Testis (tissue), 2 donors: ENCODE results near the gene KIF1A.

Experiments used
- POLR2A ChIP-seq: fragments of 450-650 bp; IDR thresholded peaks from one replicate; pipeline ENCODE4 v1.6.1; 2017; ENCODE audit warnings: antibody characterized with exemption, mild to moderate bottlenecking, moderate library complexity
- TF ChIP-seq, protein P1 (sequence below), 3 experiments: fragments of 450-650 bp in 2 of 3; fragments of 200-600 bp in 1 of 3; sonication (generic) in 1 of 3; IDR thresholded peaks; one replicate each; pipeline ENCODE4 v1.5.1; 2016 to 2019; ENCODE audit warnings: antibody characterized with exemption in 3 of 3, mild to moderate bottlenecking in 2 of 3, moderate library complexity in 1 of 3

DNA sequence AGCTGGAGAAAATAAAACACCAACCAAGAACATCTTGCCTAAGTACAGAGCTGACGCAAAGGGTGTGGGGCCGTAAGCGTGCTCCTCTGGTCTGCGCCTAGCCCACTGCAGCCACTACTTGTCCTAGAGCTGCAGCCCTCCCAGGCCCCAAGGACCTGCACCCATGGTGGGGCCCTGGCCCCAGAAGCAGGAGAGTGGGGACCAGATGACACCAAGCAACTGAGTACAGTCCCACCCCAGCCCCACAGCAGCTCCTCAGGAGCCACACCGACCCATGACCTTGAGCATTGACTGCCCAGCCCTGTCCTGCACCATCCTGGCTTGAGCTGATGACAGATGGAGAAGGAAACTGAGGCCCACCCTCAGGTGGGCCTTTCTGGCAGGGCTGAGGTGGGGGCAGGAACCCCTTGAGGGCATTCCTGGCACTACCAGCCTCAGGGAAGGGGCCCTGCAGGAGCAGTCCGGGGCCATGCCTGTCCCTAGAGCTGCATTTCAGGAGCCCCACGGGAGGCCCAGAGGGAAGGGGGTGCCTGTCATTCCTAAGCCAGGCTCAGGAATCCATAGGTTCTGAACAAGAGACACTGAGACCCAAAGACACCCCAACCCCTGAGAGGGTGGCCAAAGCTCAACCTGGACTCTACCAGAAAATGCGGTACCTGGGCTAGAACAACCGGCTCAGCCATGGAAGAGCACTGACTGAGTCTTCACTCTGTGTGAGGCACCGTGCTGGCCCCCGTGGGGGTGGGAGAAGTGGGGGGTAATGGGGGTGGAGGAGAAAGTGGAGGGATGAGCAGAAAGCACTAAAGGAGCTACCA lies 4.9 kb downstream of the KIF1A start:
- TF ChIP-seq, protein P1, sequence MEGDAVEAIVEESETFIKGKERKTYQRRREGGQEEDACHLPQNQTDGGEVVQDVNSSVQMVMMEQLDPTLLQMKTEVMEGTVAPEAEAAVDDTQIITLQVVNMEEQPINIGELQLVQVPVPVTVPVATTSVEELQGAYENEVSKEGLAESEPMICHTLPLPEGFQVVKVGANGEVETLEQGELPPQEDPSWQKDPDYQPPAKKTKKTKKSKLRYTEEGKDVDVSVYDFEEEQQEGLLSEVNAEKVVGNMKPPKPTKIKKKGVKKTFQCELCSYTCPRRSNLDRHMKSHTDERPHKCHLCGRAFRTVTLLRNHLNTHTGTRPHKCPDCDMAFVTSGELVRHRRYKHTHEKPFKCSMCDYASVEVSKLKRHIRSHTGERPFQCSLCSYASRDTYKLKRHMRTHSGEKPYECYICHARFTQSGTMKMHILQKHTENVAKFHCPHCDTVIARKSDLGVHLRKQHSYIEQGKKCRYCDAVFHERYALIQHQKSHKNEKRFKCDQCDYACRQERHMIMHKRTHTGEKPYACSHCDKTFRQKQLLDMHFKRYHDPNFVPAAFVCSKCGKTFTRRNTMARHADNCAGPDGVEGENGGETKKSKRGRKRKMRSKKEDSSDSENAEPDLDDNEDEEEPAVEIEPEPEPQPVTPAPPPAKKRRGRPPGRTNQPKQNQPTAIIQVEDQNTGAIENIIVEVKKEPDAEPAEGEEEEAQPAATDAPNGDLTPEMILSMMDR (IDR thresholded peaks at IDR 0.05), result no peak
- TF ChIP-seq POLR2A, result no peak
